HG03521 (cell line): Measurements from ENCODE around the gene SCAMP4.

Experiments used
- ATAC-seq: cut with Tn5 transposase; IDR thresholded peaks from one replicate; pipeline ENCODE4 v1.9.1; 2021; ENCODE audit warnings: mild to moderate bottlenecking, moderate library complexity; ENCODE audit not compliant: unreplicated experiment

Gene SCAMP4, protein sequence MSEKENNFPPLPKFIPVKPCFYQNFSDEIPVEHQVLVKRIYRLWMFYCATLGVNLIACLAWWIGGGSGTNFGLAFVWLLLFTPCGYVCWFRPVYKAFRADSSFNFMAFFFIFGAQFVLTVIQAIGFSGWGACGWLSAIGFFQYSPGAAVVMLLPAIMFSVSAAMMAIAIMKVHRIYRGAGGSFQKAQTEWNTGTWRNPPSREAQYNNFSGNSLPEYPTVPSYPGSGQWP

DNA sequence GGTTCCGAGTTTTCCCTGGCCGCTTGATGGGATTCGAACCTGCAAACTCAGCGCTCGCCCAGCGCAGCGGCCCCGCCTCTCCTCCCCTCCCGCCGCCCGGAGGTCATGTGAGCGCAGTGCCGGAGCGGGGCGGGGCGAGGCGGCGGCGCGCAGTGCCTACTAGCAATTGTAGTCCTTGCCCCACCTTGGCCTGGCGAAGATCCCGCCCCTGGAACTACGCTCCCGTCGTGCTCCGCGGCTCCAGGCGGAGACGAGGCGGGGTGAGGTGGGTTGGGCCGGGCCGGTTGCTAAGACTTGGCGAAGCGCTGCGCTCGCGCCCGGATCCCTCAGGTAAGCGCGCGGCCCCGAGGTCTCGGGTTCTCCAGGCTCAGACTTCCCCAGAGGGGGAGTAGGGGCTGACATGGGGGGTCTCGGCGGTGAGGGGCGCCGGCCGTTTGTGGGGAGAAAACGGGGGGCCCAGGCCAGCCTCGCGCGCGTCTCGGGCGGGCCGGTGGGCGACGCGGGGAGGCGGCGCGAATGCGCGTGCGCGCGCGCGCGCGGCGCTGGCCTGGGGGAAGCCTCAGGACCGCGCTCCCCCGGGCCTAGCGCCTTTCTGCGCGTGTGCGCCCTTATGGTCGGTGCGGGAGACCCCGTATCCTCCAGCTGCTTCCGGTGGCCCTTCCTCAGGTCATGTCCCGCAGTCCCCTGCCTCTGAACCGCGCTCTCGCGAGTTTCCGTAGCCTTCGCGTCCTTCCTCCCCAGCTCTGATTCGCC is at the start of gene SCAMP4, which contains the start of gene ADAT3:
SCAMP4 (plus strand) TSS at position 290 of the 753 bp plus-strand sequence. CDS start 9,621 bp downstream, outside the sequence.
ADAT3 (plus strand) TSS at position 290 of the 753 bp plus-strand sequence. CDS start 6,649 bp downstream, outside the sequence.
- peak; percentile 84 for ATAC-seq

DNA sequence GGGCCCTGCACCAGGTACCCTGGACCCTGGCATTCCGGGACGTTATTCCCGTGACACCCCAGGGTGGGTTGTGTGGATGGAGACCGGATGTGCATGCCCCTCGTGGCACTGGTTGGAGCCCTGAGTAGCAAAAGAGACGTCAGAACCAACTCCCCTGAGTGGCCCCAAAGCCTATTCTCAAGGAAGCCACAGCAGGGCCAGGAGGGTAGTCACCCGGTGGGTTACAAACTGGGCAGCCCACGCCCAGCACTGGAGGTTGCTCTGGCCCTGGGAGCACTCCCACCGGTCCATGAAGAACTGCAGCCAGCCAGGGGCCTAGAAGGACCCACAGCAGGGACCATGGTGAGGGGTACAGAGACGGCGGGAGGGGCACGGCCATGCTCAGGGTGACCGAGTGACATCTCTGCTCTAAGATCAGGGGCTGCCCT is 49.4 kb upstream of the SCAMP4 start:
- no peak for ATAC-seq

DNA sequence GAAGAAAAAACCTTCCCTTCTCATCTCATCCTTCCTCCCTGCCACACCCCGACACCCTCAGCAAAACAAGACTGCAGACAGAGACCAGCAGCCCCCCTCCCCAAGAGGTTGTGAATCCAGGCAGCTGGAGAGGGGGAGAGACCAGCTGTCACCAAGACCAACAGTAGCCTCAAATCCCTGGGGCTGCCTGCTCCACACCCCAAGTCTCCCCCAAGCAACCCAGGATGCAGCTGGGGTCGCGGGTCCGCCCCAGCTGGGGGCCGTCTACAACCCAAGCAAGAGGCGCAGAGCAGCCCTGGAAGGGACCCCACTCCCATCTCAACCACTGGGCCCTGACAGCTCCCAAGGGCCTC is 48.9 kb upstream of the SCAMP4 start:
- ATAC-seq: no peak

DNA sequence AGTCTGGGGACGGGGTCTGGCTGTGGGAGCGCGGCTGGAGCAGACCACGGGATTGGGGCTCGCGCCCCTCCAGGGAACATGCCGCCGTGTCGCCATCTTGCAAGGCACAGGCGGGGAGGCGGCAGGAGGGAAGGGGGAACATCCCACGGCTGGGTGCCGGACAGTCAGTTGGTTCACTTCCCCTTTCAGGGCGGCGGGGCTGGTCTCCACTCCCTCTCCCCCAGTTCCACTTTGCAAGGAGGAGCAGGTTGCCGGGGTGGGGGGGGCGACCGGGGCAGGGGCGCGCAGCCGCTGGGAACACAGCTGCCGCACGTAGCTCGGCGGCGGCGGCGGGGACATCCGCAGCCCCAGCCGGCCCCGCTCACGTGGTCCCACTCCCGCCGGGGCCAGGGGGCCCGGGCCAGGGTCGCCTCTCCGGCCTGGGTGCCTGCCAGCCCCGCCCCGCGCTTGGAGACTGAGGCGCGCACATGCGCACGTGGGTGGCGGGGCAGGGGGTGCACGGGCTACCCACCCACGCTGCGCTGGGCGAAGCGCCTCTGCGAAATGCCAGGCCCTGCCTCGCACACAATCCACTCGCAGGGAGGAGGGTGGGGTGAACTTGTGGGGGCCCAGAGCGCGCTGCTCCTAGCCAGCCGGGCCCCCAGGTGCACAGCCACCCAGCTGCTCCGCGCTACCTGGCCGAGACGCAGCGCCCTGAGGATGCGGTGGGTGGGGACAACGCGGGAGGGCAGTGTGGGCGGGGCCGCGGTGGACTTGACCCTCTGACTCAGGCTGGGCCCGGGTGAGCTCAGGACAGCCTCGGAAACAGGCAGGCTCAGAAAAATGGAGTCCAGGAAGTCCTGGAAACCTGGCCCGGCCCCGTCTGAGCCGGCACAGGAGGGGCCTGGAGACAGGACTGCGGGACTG is 48.2 kb upstream of the SCAMP4 start:
- no peak for ATAC-seq

DNA sequence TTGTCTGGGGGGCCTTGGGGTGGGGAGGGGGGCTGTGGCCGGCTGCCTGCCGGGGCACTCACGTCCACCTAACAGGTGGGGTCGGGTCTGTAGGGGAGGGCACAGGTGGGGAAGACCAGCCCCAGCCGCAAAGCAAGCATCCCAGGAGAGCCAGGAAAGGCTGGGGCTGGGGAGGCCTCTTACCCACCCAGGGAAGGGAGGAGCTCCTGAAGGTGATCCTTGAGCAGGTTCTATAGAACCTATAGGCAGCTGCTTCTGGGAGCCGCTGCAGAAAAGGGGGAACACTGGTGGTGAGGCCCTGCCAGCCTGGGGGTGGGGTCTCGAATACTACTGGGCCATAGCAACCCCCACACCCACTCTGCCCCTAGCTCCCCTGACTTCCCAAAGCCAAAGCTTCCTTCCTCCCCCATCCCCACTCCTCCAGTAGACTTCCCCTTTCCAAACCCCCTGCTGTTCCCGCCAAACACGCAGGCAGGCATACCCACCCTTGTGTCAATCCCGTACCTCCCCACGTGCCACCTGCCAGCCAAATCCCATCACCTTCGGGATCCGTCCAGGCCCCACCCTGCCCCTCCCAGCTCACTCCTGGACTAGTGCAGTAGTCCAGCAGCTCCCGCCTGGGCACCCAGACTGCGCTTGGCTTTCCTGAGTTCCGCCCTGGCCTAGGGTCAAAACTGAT is 47.4 kb upstream of the SCAMP4 start:
- ATAC-seq: no peak

DNA sequence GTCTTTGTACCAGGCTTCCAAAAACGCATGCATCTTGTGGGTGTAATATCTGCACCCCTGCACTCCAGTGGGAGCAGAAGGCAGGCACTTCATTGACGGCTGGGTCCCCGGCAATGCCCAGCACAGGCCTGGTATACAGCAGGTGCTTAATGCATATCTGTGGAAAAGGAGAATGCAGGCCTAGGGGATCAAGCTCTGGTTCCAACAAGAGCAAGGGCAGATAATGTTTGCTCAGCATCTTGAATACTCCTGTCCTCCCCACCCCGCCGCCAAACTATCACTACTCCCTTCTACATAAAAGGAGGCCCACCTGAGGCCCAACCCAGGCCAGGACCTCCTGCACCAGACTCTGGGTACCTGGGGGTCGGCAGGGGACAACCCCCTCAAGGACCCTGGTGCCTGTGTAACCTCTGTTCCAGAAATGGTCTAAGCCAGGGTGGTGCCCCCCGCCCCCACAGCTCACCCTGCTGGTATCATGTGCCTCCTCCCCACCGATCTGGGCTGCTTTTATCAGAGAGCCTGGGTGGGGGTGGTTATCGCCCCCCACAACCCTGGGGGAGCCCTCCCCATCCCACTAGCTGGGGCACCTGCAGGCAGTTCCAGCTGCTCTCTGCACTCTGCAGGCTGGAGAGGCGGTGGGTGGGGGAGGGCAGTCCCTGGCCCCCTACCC is 46.7 kb upstream of the SCAMP4 start:
- ATAC-seq: no peak

DNA sequence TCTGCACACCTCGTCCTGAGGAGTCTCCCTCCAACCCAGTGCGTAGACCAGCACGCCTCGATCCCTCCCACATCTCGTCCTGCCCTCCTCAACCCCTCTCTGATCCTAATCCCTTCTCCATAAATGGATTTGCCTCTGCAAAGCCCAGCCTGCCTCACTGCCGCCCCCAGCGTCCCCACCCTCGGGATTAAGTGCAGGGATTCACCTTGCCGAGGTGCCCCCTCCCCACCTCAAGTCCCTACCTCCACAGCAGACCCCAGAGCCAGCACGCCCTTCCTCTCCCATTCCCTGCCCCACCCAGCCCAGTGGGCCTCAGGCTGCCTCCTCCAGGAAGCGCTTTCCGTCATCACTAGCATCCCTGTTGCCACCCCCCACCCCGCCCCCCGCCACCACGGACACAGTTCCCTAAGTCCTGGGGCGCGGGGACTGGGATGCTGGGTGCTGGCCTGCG is 45.8 kb upstream of the SCAMP4 start:
- ATAC-seq: no peak

DNA sequence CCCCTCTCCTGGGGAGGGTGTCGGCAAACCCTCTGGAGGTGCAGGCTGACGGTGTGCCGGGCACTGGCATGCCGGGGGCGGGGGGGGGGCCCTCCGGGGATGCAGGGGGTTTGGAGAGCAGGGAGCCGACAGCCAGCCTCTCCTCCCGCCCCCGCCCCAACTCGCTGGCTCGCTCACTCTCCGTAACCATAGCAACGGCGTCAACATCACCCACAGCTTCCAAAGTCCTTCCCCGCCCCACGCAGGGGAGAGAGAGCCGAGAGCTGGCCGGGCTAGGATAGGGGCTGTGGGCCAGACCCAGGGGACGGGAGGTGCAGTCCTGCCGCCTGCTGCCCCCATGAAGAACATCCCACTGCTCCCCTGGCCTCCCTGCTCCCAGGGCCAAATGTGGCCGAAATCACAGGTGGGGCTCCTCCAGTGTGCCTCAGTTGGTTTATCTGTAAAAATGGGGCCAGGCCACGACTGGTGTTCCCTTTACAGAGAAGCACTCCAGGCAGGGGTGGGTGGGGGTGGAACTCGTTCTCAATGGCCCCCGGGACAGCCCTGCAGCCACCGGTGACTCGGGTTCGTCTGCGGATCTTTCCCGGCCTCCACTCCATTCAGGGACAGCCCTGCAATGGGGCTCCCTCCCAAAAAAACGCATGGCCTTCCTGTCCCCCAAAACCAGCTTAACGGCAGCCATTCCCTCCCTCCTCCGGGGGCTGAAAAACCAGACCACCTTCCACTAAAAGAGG is 45.0 kb upstream of the SCAMP4 start:
- no peak for ATAC-seq

DNA sequence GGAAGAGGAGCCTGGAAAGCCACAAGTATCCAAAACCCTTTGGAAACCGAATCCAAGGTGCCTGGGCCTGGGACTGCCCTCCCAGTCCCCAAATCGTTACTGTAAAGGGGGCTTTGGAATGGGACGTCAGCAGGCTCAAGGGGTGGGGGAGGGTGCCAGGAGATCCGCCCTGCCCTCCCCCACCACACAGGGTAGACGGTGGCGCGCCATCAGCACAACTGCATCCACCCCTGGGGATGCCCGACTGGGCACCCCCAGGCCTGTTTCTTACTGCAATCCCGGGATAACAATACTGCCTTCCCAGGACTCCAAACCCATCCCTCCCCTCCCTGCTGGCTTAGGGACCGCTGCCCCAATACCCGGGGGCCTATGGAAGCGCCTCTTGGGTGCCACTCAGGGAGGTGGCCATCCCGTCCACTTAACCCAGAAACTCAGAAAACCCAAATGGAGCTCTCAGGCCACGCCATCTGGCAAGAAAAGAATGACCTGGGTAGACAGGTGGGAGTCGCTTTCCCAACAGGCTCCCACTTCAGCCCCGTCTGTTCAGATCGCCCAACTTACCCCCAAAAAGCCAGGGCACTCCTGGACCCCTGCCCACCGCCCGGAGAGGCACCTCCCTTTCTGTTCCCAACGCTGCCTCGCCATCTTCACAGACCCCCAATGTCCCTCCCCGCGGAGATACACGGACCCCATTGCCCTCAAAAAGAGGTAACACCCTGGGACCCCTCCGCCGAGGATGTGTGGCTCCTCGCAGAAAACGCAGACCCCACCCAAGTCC is 44.2 kb upstream of the SCAMP4 start:
- ATAC-seq: no peak

DNA sequence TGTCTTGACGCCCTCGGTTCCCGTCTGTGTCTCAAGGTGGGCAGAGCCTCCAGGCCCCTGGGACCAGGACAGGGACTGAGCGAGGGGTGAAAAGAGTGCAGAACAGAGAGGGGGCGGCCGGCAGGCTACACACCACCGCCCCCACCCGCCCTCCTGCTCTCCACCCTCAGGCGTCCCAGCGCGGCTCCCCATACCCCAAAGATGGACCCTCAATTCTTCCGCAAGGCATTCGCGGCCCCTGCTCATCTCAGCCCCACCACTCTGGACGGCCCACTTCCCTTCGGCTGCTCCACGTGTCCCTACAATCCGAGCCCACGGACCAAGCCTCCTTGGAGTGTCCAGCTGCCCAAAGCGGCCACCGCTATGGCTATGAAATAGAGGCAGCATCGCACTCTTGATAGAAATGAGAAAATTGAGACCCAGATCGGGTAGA is 43.6 kb upstream of the SCAMP4 start:
- ATAC-seq: no peak

DNA sequence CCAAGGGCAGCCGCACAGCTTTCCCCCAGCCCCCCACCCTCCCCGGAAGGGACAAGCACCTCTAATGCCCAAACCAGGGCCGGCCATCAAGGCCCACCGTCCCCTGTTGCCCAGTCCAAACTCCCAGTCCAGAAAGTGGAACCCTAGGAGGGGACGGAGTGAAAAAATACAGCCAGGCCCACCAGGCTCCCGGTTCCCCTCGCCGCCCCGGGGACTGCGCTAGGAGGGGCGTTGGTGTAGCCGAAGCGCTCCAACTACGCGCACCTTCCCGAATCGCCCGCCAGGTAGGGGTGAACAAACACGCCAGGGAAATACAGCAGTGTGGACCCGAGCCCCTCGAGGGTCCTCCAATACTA is 43.2 kb upstream of the SCAMP4 start:
- ATAC-seq: no peak

DNA sequence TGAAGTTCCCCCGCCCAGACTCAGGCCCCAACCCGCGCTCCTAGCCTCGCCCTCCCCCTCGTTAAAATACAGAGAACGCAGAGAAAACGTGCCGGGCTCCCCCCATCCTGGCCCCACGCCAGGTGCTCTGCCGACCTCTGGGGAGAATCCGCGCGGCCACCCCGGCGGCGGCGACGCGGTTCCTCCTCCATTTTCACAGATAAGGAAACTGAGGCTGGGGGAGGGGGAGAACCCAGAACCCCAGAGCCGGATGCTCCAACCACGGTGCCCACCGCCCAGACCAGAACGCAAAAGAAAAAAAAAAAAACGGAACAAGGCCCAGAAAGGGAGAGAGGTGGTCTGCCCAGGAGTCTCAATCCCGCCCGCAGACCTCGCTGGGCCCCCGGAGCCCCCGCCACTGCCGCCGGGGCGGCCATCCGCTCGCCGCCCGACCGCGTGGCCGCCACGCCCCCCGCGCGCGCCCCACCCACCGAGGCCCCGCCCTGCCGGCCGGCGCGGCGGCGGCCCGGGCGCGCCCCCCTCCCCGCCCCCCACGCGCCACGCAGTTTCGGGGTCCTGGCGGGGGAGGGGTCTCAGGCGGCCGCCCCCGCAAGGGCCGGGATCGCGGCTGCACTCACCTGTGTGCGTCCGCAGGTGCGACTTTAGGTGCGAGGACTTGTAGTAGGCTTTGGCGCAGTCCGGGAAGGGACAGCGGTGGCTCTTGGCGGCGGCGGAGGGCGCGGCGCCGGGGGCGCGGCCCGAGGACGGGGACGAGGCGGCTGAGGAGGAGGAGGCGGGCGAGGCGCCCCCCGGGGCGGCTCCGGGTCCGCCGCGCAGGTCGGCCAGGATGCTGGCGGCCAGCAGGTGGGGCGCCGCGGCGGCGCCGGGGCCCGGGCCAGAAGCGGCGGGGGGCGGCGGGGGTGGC is 42.5 kb upstream of the SCAMP4 start:
- peak; percentile 0 for ATAC-seq

DNA sequence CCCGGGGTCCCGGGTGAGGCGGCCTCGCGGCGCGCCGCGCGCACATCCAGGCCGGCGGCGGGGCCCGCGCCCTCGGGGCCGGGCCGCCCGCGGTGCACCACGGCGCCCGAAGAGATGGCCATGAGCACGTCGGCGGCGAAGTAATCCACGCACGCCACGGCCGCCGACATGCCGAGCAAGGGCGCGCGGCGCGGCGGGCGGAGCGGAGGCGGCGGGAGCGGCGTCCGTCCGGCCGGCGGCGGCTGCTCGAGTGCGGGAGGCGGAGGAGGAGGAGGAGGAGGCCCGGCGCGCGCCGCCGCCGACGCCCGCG is 41.9 kb upstream of the SCAMP4 start, which contains the start of gene KLF16:
KLF16 (minus strand) TSS at position 252 of the 310 bp plus-strand sequence; CDS start at position 170, 82 bp downstream.
- no peak for ATAC-seq

DNA sequence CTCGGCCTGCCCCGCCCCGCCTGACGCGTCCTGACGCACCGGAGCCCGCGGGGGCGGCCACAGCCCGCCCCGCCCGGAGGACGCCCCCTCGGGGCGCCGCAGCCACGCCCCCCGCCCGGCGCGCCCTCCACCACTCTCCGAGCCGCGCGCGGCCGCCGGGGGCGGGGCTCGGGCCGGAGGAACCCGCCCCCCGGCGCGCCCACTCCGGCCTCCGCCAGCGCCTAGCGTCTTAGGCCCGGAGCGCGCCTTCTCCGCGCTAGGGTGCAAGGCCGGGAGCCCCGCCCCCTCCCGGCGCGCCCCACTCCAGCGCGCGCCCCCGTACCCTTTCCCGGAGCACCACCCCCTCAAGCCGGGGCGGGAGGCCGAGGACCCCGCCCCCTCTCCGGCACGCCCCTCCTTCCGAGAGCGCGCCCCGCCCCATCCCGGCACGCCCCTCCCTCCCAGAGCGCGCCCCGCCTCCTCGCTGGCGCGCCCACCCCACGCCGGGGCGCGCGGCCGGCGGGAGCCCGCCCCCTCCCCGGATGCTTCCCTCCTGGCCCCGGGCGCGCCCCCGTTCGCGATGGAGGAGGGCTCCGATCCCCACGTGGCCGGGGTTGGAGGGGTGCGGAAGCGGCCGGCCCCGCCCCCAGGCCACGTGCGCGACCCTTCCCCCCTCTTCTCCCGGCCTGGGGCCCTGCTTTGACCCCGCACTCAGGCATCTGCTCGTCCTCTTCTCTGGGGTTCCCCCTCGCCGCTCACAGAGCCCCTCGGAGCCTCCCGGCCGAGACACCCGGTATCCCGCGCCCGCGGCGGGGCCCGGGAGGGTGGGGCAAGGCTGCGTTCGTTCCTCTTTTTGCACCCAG is 41.3 kb upstream of the SCAMP4 start:
- peak; percentile 58 for ATAC-seq

DNA sequence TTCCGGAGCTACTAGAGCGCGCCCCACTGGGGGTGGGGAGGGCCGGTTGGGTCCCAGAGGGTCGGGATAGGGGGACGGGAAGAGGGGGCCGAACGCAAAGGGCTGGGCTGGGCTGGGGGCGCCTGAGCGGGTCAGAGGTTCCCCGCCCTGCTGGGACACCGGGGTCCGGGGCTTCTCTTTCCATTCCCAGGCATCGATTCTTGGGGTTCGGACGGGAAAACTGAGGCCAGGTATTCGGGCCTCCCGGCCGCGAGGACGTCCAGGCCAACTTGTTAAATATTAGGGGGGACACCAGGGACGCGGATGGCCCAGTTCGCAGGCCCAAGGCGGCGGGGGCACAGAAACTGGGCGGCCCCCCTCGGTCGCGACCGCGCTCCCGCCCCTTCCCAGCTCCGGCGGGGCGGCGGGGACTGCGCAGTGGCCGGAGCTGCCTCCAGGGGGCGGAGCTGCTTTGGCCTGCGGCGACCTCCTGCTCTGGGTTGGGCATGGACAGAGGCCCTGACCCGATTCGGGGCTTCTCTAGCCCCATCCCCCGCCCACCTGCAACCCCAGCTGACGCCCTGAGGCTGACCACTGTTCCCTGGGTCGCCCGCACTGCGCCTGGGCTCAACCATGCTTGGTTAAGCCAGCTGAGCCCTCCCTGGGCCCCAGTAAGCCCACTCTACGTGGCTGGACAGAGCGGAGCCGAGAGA is 40.6 kb upstream of the SCAMP4 start:
- no peak for ATAC-seq
